B cell (primary cell): Measurements from ENCODE around the gene MAP3K14.

ENCODE experiments used
- CTCF ChIP-seq: fragments of 200-600 bp; IDR thresholded peaks from one replicate; pipeline ENCODE4 v1.8.0; 2022; ENCODE audit warnings: antibody characterized with exemption, mild to moderate bottlenecking
- EZH2 ChIP-seq: IDR thresholded peaks from 2 replicates; pipeline ENCODE4 v1.6.1; 2012; ENCODE audit warnings: borderline replicate concordance, low read depth, mild to moderate bottlenecking, moderate library complexity, low read length; ENCODE audit not compliant: insufficient read depth, poor library complexity, severe bottlenecking

DNA sequence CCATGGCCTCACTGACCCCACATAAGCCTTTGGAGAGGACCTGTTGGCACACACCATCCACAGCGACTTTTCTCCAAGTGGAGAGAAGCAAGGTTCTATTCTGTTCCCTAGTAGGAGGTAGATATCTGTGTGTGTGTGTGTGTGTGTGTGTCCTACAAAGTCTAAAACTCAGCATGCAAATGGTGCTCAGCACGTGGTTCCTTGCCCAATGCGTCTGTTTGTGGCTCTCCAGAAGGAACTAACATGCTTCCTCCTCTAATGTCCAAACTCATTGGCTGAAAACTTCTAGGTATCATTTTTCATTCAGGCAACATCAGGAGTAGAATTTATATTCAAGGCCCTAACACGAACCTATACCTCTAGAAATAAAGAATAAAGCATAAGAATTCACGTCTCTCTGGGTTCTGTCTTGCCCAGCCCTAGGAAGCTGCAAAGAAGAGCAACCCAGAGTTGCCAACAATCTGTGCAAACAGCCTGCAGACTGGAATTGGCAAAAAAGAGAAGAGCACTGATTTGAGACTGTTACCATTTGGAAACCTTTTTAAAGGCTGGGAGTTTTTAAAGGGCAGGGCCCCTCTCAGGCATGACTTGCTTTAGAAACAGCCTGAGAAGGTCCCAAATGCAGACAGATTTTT is 25.5 kb downstream of the MAP3K14 start:
- TF ChIP-seq CTCF (no peak), EZH2 (no peak)
